ENCODE data around the gene HSD17B4. TPM values are rescaled to one million over a fixed set of nuclear protein-coding genes. Genes with fewer than 3 reads are reported as not detected.

The HSD17B4 gene
- total and polyA plus RNA-seq, 9 of the 15 experiments (the other 6 are each of a cell fraction or from before 2014, with no cell fraction given), result 50.6 to 187 (median 94.6) TPM

DNA sequence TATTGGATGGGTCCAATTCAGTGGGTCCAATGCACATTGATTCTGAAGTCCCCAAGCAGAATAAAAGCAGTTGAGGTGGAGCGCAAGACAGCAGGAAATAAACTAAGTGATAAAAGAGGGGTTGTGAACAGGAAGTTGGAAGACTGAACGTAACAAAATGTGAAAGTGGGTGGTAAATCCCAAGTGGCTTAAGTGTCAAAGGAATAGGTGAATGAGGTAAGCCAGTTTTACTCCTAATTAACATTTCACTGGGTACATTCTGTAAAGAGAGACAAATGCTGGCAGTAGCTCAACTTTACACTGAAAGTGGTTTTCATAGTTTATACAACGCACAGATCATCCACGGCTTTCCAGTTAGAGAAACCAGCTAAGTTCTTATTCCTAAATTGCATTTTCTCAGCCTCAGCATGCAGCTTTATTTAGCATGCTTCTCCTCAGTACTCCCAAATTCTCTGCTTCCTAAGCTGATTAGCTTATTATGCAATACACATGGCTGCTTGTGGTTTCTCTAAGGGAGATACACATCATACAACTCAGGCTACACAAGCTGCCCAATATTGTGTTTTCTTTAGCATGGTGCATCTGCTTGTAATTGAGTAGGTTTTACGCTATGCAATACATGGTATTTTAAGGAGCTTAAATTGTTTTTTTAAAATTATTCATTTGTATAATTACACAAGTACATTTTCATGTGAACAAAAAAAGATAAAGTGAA, 34.2 kb upstream of the HSD17B4 start (continued):
- TF ChIP-seq MYNN (IDR thresholded peaks at IDR 0.05) (no peak), MYNN (CRISPR knock-in tag; IDR thresholded peaks at IDR 0.05) (no peak), HEY1 (CRISPR knock-in tag; IDR thresholded peaks at IDR 0.05; ENCODE audit: borderline replicate concordance) (no peak), ZNF124 (CRISPR knock-in tag; IDR thresholded peaks at IDR 0.05) (no peak), ELF4 (CRISPR knock-in tag; IDR thresholded peaks at IDR 0.05) (peak; percentile 40; the same call in 1 of the 2 replicates), ZNF592 (IDR thresholded peaks at IDR 0.05) (no peak), SNRNP70 (optimal IDR thresholded peaks at IDR 0.05; ENCODE audit: low read depth, low read length) (no peak), TEAD4 (IDR thresholded peaks at IDR 0.05; ENCODE audit: low read length) (peak; percentile 66), TEAD4 (CRISPR knock-in tag; IDR thresholded peaks at IDR 0.05; ENCODE audit: borderline replicate concordance) (no peak), MLLT1 (IDR thresholded peaks at IDR 0.05) (0 out of 4 replicates have a peak, but pooled peaks have one; percentile 48 to 67), EP400 (IDR thresholded peaks at IDR 0.05) (no peak; the same call in 1 of the 2 replicates), ZNF584 (CRISPR knock-in tag; IDR thresholded peaks at IDR 0.05; ENCODE audit: low read depth) (no peak), UBTF (IDR thresholded peaks at IDR 0.05; ENCODE audit: borderline replicate concordance in 1 of 2, low read depth in 2 of 2, low read length in 2 of 2) (no peak), MAZ (CRISPR knock-in tag; conservative IDR thresholded peaks at IDR 0.05 in 1 of 2, IDR thresholded peaks at IDR 0.05 in 1 of 2) (no peak), CBFA2T3 (IDR thresholded peaks at IDR 0.05) (no peak; the same call in 1 of the 2 replicates), ZNF785 (CRISPR knock-in tag; IDR thresholded peaks at IDR 0.05) (no peak)
- TF ChIP-seq, protein P1, sequence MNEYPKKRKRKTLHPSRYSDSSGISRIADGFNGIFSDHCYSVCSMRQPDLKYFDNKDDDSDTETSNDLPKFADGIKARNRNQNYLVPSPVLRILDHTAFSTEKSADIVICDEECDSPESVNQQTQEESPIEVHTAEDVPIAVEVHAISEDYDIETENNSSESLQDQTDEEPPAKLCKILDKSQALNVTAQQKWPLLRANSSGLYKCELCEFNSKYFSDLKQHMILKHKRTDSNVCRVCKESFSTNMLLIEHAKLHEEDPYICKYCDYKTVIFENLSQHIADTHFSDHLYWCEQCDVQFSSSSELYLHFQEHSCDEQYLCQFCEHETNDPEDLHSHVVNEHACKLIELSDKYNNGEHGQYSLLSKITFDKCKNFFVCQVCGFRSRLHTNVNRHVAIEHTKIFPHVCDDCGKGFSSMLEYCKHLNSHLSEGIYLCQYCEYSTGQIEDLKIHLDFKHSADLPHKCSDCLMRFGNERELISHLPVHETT (CRISPR knock-in tag; conservative IDR thresholded peaks at IDR 0.05 in 1 of 2, IDR thresholded peaks at IDR 0.05 in 1 of 2), result 0 out of 4 replicates have a peak, but pooled peaks of 1 of the 2 experiments have one; percentile 40
